IPS-20b (cell line): ENCODE data around the gene PRKCQ.
"Not testable (repeated sequence)": the region's sequence is repeated elsewhere in the genome, so short reads cannot be mapped to it uniquely, and the experiment has no call there.

ENCODE experiments used
- H3K27ac ChIP-seq: one replicate; pipeline ENCODE4 v1.5.1; 2013; ENCODE audit warnings: low read length
- H3K27me3 ChIP-seq: 2 replicates; pipeline ENCODE4 v1.6.1; 2013; ENCODE audit warnings: mild to moderate bottlenecking, low read length, inconsistent platforms; ENCODE audit not compliant: insufficient read depth
- H3K36me3 ChIP-seq: 2 replicates; pipeline ENCODE4 v1.6.1; 2013; ENCODE audit warnings: low read depth, mild to moderate bottlenecking, inconsistent platforms, low read length, moderate library complexity; ENCODE audit not compliant: insufficient read depth
- H3K4me1 ChIP-seq: 2 replicates; pipeline ENCODE4 v1.6.1; 2013; ENCODE audit warnings: mild to moderate bottlenecking, control low read depth, inconsistent platforms, low read length, moderate library complexity; ENCODE audit not compliant: insufficient read depth
- H3K4me3 ChIP-seq: 2 replicates; pipeline ENCODE4 v1.5.1; 2013; ENCODE audit warnings: mild to moderate bottlenecking, low read length, inconsistent platforms
- H3K9ac ChIP-seq: 2 replicates; pipeline ENCODE4 v1.6.1; 2013; ENCODE audit warnings: low read depth, mild to moderate bottlenecking, inconsistent platforms, low read length, moderate library complexity
- H3K9me3 ChIP-seq: 2 replicates; pipeline ENCODE4 v1.6.1; 2013; ENCODE audit warnings: mild to moderate bottlenecking, low read depth, low read length, inconsistent platforms; ENCODE audit not compliant: insufficient read depth

Gene PRKCQ

GRCh38 chr10:6478722-6479121 is 101.4 kb downstream of the PRKCQ start:
- H3K9me3 ChIP-seq, result no peaks in the 10 kb centered on the region
- no peak overlapping the region for H3K27ac ChIP-seq
- no peaks in the 10 kb centered on the region for H3K4me1 ChIP-seq
- no peak overlapping the region for H3K9ac ChIP-seq
- H3K4me3 ChIP-seq, result no peak overlapping the region
- peaks cover 4% of the 10 kb centered on the region; the same call in 1 of the 2 replicates for H3K36me3 ChIP-seq
- H3K27me3 ChIP-seq, result no peaks in the 10 kb centered on the region

- Histone ChIP-seq H3K4me1 (no peaks in the 10 kb centered on the region), H3K36me3 (peaks cover 4% of the 10 kb centered on the region; the same call in 1 of the 2 replicates), H3K4me3 (no peak overlapping the region), H3K27me3 (no peaks in the 10 kb centered on the region), H3K9me3 (no peaks in the 10 kb centered on the region), H3K9ac (no peak overlapping the region), H3K27ac (no peak overlapping the region)
Measured at GRCh38 chr10:6476989-6477388, 103.1 kb downstream of the PRKCQ start.

GRCh38 chr10:6474871-6475270 is 105.2 kb downstream of the PRKCQ start:
- H3K4me3 ChIP-seq, result no peak overlapping the region
- no peaks in the 10 kb centered on the region for H3K27me3 ChIP-seq
- no peaks in the 10 kb centered on the region for H3K4me1 ChIP-seq
- no peak overlapping the region for H3K9ac ChIP-seq
- H3K27ac ChIP-seq, result no peak overlapping the region
- peaks cover 4% of the 10 kb centered on the region; the same call in 1 of the 2 replicates for H3K36me3 ChIP-seq
- no peaks in the 10 kb centered on the region for H3K9me3 ChIP-seq

GRCh38 chr10:6473901-6474370 is 106.1 kb downstream of the PRKCQ start:
- H3K9ac ChIP-seq, result no peak overlapping the region
- H3K27ac ChIP-seq, result no peak overlapping the region
- H3K4me1 ChIP-seq, result no peaks in the 10 kb centered on the region
- no peaks in the 10 kb centered on the region for H3K27me3 ChIP-seq
- H3K36me3 ChIP-seq, result peaks cover 4% of the 10 kb centered on the region; the same call in 1 of the 2 replicates
- H3K4me3 ChIP-seq, result no peak overlapping the region
- no peaks in the 10 kb centered on the region for H3K9me3 ChIP-seq

GRCh38 chr10:6473430-6473829 is 106.6 kb downstream of the PRKCQ start:
- H3K27ac ChIP-seq, result no peak overlapping the region
- no peaks in the 10 kb centered on the region for H3K27me3 ChIP-seq
- peaks cover under 1% of the 10 kb centered on the region; the same call in 1 of the 2 replicates for H3K36me3 ChIP-seq
- no peak overlapping the region for H3K4me3 ChIP-seq
- no peaks in the 10 kb centered on the region for H3K9me3 ChIP-seq
- H3K9ac ChIP-seq, result no peak overlapping the region
- no peaks in the 10 kb centered on the region for H3K4me1 ChIP-seq

GRCh38 chr10:6472710-6473005 is 107.4 kb downstream of the PRKCQ start:
- H3K9ac ChIP-seq, H3K4me3 ChIP-seq, H3K27ac ChIP-seq, H3K27me3 ChIP-seq, H3K4me1 ChIP-seq, H3K36me3 ChIP-seq, H3K9me3 ChIP-seq: not testable (repeated sequence)

- Histone ChIP-seq H3K9ac (no peak overlapping the region), H3K9me3 (no peaks in the 10 kb centered on the region), H3K4me3 (no peak overlapping the region), H3K36me3 (no peaks in the 10 kb centered on the region), H3K4me1 (0 out of 2 replicates have a peak, but pooled peaks cover 2% of the 10 kb centered on the region), H3K27me3 (no peaks in the 10 kb centered on the region), H3K27ac (no peak overlapping the region)
Measured at GRCh38 chr10:6470894-6471618, 109.0 kb downstream of the PRKCQ start.

- Histone ChIP-seq H3K27ac (no peak overlapping the region), H3K9ac (no peak overlapping the region), H3K27me3 (no peaks in the 10 kb centered on the region), H3K4me1 (0 out of 2 replicates have a peak, but pooled peaks cover 2% of the 10 kb centered on the region), H3K36me3 (no peaks in the 10 kb centered on the region), H3K9me3 (no peaks in the 10 kb centered on the region), H3K4me3 (no peak overlapping the region)
Measured at GRCh38 chr10:6469661-6470060, 110.4 kb downstream of the PRKCQ start.

- H3K36me3 ChIP-seq, result no peaks in the 10 kb centered on the region
- no peak overlapping the region for H3K27ac ChIP-seq
Measured at GRCh38 chr10:6465854-6466601, 114.0 kb downstream of the PRKCQ start.

GRCh38 chr10:6465437-6465836 is 114.6 kb downstream of the PRKCQ start:
- H3K36me3 ChIP-seq, result no peaks in the 10 kb centered on the region
- no peak overlapping the region for H3K9ac ChIP-seq
- no peak overlapping the region for H3K27ac ChIP-seq
- H3K4me1 ChIP-seq, result 0 out of 2 replicates have a peak, but pooled peaks cover 2% of the 10 kb centered on the region
- H3K9me3 ChIP-seq, result no peaks in the 10 kb centered on the region
- H3K27me3 ChIP-seq, result no peaks in the 10 kb centered on the region
- no peak overlapping the region for H3K4me3 ChIP-seq

More at GRCh38 chr10:6465854-6466601, 114.0 kb downstream of the PRKCQ start:
- H3K27me3 ChIP-seq, result no peaks in the 10 kb centered on the region
- 0 out of 2 replicates have a peak, but pooled peaks cover 2% of the 10 kb centered on the region for H3K4me1 ChIP-seq
- H3K4me3 ChIP-seq, result no peak overlapping the region
- H3K9ac ChIP-seq, result no peak overlapping the region
- H3K9me3 ChIP-seq, result no peaks in the 10 kb centered on the region

GRCh38 chr10:6464862-6465430 is 115.1 kb downstream of the PRKCQ start:
- Histone ChIP-seq H3K9me3 (no peaks in the 10 kb centered on the region), H3K27ac (no peak overlapping the region), H3K4me3 (no peak overlapping the region), H3K36me3 (no peaks in the 10 kb centered on the region), H3K4me1 (0 out of 2 replicates have a peak, but pooled peaks cover 2% of the 10 kb centered on the region), H3K9ac (no peak overlapping the region), H3K27me3 (no peaks in the 10 kb centered on the region)
